Measurements from ENCODE around the gene NELFB.

- TF ChIP-seq, protein P1, sequence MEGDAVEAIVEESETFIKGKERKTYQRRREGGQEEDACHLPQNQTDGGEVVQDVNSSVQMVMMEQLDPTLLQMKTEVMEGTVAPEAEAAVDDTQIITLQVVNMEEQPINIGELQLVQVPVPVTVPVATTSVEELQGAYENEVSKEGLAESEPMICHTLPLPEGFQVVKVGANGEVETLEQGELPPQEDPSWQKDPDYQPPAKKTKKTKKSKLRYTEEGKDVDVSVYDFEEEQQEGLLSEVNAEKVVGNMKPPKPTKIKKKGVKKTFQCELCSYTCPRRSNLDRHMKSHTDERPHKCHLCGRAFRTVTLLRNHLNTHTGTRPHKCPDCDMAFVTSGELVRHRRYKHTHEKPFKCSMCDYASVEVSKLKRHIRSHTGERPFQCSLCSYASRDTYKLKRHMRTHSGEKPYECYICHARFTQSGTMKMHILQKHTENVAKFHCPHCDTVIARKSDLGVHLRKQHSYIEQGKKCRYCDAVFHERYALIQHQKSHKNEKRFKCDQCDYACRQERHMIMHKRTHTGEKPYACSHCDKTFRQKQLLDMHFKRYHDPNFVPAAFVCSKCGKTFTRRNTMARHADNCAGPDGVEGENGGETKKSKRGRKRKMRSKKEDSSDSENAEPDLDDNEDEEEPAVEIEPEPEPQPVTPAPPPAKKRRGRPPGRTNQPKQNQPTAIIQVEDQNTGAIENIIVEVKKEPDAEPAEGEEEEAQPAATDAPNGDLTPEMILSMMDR (IDR thresholded peaks at IDR 0.05 in 8 of 11, conservative IDR thresholded peaks at IDR 0.05 in 3 of 11), result no peak
- no peak for TF ChIP-seq POLR2A (IDR thresholded peaks at IDR 0.05)
These were observed 13.4 kb upstream of the NELFB start for GRCh38 chr9:137241490-137242268.

Data from spleen (tissue), 7 donors.